Measurements from ENCODE around the gene NEDD4L.

The NEDD4L gene

DNA sequence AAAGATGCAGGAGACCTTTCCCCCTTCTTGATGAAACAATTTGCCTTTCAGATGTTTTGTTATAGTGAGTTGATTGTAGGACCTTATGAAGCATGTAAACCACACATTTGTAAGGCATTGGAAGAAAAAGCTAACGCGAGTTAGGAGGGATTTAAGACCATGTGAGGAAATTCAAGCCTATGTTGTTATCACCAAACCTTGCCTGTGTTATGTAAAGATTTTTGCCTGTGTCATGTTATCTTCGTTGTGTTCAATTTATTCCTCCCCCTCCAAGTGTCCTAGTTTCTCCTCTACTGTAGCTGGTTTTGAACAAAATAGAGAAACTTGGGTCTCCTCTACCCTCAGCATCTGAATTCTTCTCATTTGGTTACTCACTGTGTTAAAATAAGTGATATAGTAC is 173.0 kb downstream of the NEDD4L start:
- no peak for DNase-seq

- no peak for DNase-seq
Measured at GRCh38 chr18:58218117-58218516, 174.1 kb downstream of the NEDD4L start.

DNA sequence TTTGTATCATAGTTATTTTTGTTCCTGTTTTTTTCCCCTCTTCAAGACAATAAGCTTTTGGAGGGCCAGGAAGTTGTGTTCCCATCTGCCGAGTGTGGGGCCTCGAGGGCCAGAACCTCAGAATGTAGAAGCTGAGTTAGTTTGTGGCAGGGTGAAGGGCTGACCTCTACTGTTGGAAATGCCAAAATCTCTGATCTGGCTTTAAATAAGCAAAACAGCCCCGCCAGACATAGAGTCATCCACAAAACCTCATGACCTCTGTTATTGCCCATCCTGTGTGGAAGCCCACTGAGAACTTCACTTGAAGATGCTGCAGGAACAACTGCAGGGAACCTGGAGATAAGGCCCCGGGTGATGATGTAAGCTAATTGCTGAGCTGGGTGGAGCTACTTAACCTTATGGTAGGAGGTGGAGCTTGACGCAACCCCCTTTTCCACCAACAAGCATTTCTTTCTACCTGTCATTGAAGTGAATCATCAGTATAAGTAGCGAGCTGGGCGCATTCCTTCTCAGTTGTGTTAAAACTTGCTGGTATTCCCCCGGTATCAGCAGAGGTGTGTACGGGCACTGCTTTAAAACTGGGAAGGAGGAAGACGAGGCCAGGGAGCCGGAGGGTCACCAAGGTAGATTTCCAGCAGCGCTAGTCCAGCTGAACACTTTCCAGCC is 177.2 kb downstream of the NEDD4L start:
- DNase-seq, result no peak

DNA sequence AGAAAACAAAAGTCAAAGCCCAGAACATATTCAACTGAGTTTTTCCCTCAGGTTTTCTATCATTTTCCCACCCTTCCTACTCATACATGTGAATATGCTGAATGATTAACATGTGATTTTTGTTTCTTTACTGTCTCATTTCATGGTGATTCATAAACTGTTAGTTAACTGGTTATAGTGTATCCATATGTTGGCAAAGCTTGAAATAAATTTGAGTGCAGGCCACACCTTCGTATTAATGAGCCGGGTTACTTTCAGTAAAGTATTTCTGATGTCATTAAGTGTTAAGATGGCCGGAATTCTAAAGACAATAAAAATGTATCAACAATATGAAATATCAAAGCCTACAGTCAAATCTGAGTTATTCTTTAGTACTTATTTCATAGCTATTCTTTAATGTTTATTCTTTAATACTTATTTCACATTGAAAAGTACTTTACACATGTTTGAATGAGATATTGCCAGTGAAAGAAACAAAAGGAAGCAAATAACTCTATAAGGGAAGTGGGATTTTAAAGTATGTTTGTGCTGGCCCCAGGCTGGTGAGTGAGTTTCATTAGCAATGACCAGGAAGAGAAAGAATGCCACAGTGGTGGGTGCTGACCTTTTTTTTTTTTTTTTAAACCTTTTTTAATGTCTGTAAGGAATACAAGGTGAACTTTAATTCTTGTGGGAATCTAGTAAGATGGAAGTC is 178.6 kb downstream of the NEDD4L start:
- DNase-seq, result no peak

- DNase-seq, result no peak
Measured at GRCh38 chr18:58223717-58224424, 179.8 kb downstream of the NEDD4L start.

DNA sequence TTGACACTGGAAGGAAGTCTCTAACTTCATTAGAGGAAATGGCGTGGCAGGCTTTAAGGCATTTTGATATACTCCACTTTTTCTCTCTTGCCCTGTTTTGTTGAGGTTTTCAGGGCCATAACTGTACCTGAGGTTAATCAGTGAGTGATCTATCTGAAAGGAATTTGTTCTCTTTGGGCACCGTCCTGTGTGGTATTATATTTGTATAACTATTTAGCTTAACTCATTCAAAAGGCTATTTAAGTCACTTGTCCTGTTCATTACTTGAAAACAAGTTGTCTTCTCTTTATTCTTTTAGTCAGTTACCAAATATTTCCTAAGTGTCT is 180.4 kb downstream of the NEDD4L start:
- no peak for DNase-seq

DNA sequence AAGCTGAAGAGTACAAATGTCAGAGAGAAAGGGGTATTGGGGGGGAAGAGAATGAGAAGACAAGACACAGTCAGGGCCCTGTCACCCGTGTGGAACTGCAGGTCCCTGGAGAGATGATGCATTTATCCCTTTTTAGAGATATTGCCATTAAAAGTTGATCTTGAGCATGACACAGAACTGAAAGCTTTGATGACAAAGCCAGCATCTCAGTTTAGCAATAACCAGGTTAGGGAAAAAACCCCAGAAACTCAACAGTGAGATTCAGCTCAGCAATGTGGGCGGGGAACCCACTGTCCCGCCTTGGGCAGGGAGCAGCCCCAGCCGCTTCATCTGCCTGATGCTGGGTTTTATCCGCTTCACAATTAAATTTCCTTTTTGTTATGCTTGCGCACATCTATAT is 181.1 kb downstream of the NEDD4L start:
- DNase-seq, result peak; percentile 13 to 29

GRCh38 chr18:58226429-58226828 is 182.4 kb downstream of the NEDD4L start:
- DNase-seq, result no peak

DNA sequence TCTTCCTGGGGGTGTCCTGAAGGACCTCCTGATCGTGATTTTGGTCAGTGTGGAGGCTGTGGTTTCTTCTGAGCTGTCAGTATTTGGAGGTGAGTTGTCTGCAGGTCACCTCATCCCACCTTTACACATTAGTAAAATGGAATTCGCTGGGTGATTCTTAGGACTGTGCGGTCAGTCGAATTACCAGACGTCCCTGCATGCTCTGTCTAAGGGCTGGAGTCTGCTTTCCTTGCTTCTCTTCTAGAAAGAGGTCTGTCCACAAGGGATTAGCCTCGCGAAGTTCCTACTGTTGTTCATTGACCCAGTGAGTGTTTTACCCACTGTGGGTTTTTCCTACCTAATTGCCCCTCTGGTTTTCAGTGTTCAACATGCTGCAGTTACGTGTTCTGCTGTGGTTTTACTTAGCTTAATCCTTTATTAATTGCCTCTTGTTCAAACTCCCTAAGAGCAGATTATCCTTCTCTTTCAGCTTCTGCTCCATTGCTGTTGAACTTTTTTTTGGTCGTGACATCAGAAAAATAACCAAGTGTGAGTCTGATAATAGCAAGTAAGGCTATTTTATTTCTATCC is 183.4 kb downstream of the NEDD4L start:
- DNase-seq, result no peak

GRCh38 chr18:58228176-58228575 is 184.2 kb downstream of the NEDD4L start:
- DNase-seq, result no peak

DNA sequence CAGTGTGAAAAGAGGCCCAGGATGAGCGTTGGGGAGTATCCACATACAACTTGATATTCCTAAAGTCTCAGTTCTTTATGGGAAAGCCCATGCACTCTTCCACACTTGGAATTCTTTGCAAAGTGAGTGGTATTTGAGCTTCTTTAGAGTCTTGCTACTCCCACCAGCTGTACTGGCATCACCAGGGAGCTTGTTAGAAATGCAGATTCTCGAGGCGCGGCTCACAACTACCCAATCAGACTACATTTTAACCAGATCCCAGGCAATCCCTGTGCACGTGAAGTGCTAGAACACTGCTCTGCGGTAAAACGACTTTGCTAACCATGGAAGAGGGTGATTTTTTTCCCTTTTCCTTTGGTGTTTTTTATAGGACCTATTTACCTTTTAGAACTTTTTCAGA is 184.7 kb downstream of the NEDD4L start:
- DNase-seq, result no peak

- DNase-seq, result no peak
Measured at GRCh38 chr18:58229162-58229561, 185.1 kb downstream of the NEDD4L start.

- no peak for DNase-seq
Measured at GRCh38 chr18:58230438-58231179, 186.6 kb downstream of the NEDD4L start.

DNA sequence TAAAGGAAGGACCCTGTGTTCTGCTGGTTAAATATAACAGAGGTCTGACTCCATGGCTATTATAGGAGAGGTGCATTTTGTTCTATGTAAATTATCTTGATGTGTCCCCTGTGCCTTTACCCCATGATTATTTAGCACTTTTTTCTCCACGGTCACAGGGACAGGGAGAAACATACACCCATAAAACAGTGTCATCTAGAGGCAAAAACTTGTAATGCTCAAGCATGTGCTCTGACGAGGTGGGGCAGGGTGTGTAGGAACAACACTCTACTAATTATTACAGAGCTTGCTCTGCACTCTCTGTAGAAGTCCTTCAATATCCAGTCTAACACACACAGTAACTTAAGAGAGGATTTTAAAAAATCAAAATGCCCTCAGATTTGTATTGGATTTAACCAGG is 187.9 kb downstream of the NEDD4L start:
- no peak for DNase-seq

DNA sequence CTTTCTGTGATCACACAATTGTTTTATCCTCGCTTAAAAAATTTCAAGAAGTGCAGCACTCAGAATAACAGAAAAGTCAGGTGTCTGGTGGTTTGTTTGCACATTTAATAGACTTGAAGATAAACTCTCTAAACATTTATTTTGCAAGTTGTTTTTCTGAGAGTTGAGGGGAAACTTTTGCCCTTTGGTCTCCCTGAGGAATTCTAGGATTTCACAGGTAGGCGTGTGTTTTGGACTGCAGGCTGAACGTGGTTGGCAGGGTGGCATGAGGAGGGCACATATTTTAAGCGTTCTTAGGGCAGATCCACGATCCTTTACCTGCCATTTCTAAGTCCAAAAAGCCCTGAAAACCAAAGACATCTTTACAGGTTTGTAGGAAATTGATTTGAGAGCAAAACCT is 188.6 kb downstream of the NEDD4L start:
- no peak for DNase-seq

DNA sequence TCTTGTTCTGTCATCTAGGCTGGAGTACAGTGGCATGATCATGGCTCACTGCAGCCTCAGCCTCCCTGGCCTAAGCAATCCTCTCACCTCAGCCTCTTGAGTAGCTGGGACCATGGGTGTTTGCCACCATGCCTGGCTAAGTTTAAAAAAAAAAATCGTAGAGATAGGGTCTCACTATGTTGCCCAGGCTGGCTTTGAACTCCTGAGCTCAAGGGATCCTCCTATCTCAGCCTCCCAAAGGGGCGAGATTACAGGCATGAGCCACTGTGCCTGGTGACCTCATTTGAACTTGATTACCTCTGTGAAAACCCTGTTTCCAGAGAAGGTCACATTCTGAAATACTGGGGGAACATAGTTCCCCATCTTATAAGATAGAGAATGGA is 190.3 kb downstream of the NEDD4L start:
- DNase-seq, result no peak

GRCh38 chr18:58235001-58235436 is 191.0 kb downstream of the NEDD4L start:
- DNase-seq, result no peak

- no peak for DNase-seq
Measured at GRCh38 chr18:58239879-58240278, 195.9 kb downstream of the NEDD4L start.

DNA sequence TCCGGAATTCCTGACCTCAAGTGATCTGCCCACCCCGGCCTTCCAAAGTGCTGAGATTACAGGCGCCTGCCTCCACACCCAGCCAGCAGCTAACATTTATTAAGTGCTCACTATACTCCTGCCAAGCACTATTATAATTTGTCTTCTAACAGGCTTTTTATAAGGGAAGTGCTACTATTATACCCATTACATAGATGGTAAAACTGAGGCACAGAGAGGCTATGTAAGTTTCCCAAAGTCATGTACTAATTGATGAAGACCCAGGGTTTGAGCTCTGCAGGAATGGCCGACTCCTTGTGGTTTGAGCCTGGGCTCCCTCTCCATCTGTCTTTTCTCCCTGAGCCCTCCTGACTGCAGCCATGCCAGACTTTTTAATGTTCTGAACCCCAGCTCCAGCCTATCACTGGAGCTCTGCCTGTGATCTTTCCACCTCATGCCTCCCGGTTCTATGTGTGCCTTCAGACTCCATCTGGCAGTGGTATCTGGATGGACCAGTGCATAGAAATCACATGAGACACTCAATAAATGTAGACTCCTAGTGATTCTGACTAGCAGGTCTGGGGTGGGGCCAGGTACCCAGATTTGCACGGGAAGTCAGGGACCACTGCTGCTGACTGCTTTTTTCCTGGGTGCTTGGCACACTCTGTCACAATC is 197.1 kb downstream of the NEDD4L start:
- DNase-seq, result no peak

GRCh38 chr18:58241877-58242276 is 197.9 kb downstream of the NEDD4L start:
- DNase-seq, result no peak

GRCh38 chr18:58242435-58242834 is 198.4 kb downstream of the NEDD4L start:
- DNase-seq, result no peak

DNA sequence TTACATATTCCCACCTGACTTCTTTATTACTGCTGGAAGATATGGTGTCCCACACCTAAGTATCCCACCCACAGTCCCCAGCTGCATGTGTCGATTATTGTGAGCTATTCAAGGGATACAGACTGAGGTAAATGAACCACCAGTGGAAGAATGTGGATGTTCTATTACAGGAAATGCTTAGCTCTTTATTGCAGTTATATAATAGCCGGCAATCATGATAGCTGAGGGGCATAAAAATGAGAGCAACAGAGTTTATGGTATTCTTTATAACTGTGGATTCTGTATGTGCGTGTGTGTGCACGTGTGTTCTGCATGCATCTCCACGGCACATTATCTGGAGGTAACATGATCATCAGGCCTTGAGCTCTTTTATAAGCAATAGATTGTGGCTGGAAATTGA is 198.9 kb downstream of the NEDD4L start:
- DNase-seq, result no peak

GRCh38 chr18:58243401-58243800 is 199.4 kb downstream of the NEDD4L start:
- no peak for DNase-seq

All from stimulated activated CD4-positive, alpha-beta T cell treated with anti-CD3 and anti-CD28 coated beads, Interleukin-2, amount 100 ng/mL, for 48 hours (primary cell).